Skin epidermis (tissue), 12 donors: Measurements from ENCODE around the gene KCNAB3.
"Not testable (repeated sequence)": the region's sequence is repeated elsewhere in the genome, so short reads cannot be mapped to it uniquely, and the experiment has no call there.

Source experiments
- H3K27ac ChIP-seq, 21 experiments: fragments of 200-600 bp; sonication (generic) in 11 of 21; one replicate each; pipeline ENCODE4 v1.5.0; 2020; ENCODE audit warnings: mild to moderate bottlenecking in 3 of 21, inconsistent platforms in 2 of 21, moderate library complexity in 2 of 21
- H3K4me3 ChIP-seq, 7 experiments: fragments of 200-600 bp; sonication (generic) in 2 of 7; one replicate each; pipeline ENCODE4 v1.5.0; 2020; ENCODE audit warnings: inconsistent platforms in 2 of 7, mild to moderate bottlenecking in 2 of 7, moderate library complexity in 1 of 7

KCNAB3 gene

GRCh38 chr17:7929158-7930023 lies at the start of gene KCNAB3:
Gene KCNAB3 (minus strand): TSS chr17:7929856. CDS start chr17:7929435, 421 bp downstream.
- Histone ChIP-seq H3K4me3 (peak within 1 kb of the TSS in 5 of 7 experiments; percentile 9 to 31 (median 24)), H3K27ac (peak within 1 kb of the TSS in 2 of 21 experiments; percentile 2 to 53)

- Histone ChIP-seq H3K27ac (no peak overlapping the region), H3K4me3 (no peak overlapping the region)
These were observed 48.1 kb upstream of the KCNAB3 start for GRCh38 chr17:7977805-7978204.

GRCh38 chr17:7977039-7977438 lies 47.4 kb upstream of the KCNAB3 start:
- Histone ChIP-seq H3K27ac (no peak overlapping the region), H3K4me3 (no peak overlapping the region)

GRCh38 chr17:7974638-7975131 lies 45.0 kb upstream of the KCNAB3 start:
- no peak overlapping the region for H3K4me3 ChIP-seq
- no peak overlapping the region for H3K27ac ChIP-seq

GRCh38 chr17:7972131-7972785 lies 42.6 kb upstream of the KCNAB3 start:
- Histone ChIP-seq H3K4me3 (no peak overlapping the region), H3K27ac (no peak overlapping the region)

- Histone ChIP-seq H3K4me3 (no peak overlapping the region), H3K27ac (no peak overlapping the region)
These were observed 42.0 kb upstream of the KCNAB3 start for GRCh38 chr17:7971651-7972050.

GRCh38 chr17:7969433-7969832 lies 39.8 kb upstream of the KCNAB3 start:
- Histone ChIP-seq H3K27ac (no peak overlapping the region), H3K4me3 (no peak overlapping the region)

- H3K27ac ChIP-seq: no peak overlapping the region
- H3K4me3 ChIP-seq: no peak overlapping the region
These were observed 38.1 kb upstream of the KCNAB3 start for GRCh38 chr17:7967751-7968150.

GRCh38 chr17:7961421-7961820 lies 31.8 kb upstream of the KCNAB3 start:
- Histone ChIP-seq H3K4me3 (no peak overlapping the region), H3K27ac (no peak overlapping the region)

- Histone ChIP-seq H3K27ac (no peak overlapping the region), H3K4me3 (no peak overlapping the region)
These were observed 30.0 kb upstream of the KCNAB3 start for GRCh38 chr17:7959503-7960253.

GRCh38 chr17:7956228-7956965 lies 26.7 kb upstream of the KCNAB3 start:
- Histone ChIP-seq H3K27ac (no peak overlapping the region), H3K4me3 (no peak overlapping the region)

- Histone ChIP-seq H3K27ac (no peak overlapping the region), H3K4me3 (no peak overlapping the region)
These were observed 26.0 kb upstream of the KCNAB3 start for GRCh38 chr17:7955414-7956227.

GRCh38 chr17:7953266-7953665 lies 23.6 kb upstream of the KCNAB3 start:
- H3K4me3 ChIP-seq, H3K27ac ChIP-seq: not testable (repeated sequence)

- Histone ChIP-seq H3K4me3 (no peak overlapping the region), H3K27ac (peak overlapping the region in 1 of 21 experiments; percentile 12)
These were observed 21.6 kb upstream of the KCNAB3 start for GRCh38 chr17:7951143-7951792.

- H3K27ac ChIP-seq: no peak overlapping the region
- no peak overlapping the region for H3K4me3 ChIP-seq
These were observed 20.9 kb upstream of the KCNAB3 start for GRCh38 chr17:7950578-7950977.

GRCh38 chr17:7947651-7948050 lies 18.0 kb upstream of the KCNAB3 start:
- no peak overlapping the region for H3K27ac ChIP-seq
- no peak overlapping the region for H3K4me3 ChIP-seq

GRCh38 chr17:7946441-7946840 lies 16.8 kb upstream of the KCNAB3 start:
- Histone ChIP-seq H3K27ac (no peak overlapping the region), H3K4me3 (no peak overlapping the region)

- Histone ChIP-seq H3K27ac (no peak overlapping the region), H3K4me3 (no peak overlapping the region)
These were observed 16.0 kb upstream of the KCNAB3 start for GRCh38 chr17:7945651-7946050.
